NCI-H748 (cell line): Measurements from ENCODE around the gene SMAD7.

Experiments used
- DNase-seq: peaks from one replicate; lab custom pipeline; 2025; ENCODE audit not compliant: unreplicated experiment; lab: John Stamatoyannopoulos, UW

SMAD7 gene, protein sequence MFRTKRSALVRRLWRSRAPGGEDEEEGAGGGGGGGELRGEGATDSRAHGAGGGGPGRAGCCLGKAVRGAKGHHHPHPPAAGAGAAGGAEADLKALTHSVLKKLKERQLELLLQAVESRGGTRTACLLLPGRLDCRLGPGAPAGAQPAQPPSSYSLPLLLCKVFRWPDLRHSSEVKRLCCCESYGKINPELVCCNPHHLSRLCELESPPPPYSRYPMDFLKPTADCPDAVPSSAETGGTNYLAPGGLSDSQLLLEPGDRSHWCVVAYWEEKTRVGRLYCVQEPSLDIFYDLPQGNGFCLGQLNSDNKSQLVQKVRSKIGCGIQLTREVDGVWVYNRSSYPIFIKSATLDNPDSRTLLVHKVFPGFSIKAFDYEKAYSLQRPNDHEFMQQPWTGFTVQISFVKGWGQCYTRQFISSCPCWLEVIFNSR

DNA sequence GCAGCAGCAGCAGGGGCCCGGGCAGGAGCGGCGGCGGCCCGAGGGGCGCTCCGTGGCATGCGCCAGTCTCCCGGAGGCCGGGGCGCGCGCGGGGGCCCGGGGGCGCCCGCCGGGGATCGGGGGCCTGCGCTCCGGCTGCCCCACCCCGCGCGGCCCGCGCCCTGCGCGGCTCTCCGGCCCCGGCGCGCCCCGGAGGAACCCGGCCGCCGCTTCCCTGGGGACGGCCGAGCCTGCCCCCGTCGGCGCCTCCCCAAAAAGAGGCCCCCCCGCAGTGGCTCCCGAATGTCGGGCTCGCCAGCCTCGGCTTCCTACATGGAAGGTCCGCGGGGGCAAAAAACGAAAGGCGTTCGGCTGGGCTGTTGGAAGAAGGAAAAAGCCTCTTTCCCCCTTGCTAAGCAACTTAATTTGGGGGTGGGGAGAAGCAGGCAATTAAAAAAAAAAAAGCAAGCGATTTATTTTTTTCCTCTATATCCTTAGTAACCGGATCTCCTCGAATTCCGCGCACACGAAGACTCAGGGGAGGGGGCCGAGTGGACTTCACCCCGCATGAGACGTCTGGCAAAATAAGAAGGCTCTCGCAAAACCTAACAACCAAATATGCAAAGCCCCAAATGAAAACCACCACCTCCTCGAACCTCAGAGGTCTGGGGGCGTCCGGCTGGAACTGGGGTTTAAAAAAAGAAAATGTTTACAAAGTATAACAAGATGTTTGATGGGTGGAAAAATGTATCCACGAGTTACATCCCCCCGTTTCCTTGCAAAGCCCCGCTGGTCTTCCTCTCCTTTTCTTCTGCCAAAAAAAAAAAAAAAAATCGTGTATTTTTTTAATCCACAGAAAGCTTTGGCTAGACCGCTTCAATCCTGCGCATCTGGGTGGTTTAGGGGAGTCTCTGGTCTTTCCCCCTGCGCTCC is at the start of gene SMAD7:
TSS of gene SMAD7 (minus strand) at position 430 of the 912 bp plus-strand sequence. CDS start 541 bp downstream, outside the sequence.
- peak; percentile 42 for DNase-seq

DNA sequence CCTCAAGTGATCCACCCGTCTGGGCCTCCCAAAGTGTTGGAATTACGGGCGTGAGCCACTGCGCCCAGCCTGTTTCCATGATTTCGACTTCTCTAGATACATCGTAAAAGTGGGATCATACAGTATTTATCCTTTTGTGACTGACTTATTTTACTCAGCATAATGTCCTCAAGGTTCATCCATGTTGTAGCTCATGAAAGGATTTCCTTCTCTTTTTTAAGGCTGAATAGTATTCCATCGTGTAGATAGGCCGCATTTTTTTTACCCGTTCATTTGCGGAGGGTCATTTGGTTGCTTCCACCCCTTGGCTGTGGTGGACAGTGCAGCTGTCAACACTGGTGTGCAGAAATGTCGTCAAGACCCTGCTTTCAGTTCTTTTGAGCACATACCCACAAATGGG is 48.8 kb upstream of the SMAD7 start:
- DNase-seq = no peak

DNA sequence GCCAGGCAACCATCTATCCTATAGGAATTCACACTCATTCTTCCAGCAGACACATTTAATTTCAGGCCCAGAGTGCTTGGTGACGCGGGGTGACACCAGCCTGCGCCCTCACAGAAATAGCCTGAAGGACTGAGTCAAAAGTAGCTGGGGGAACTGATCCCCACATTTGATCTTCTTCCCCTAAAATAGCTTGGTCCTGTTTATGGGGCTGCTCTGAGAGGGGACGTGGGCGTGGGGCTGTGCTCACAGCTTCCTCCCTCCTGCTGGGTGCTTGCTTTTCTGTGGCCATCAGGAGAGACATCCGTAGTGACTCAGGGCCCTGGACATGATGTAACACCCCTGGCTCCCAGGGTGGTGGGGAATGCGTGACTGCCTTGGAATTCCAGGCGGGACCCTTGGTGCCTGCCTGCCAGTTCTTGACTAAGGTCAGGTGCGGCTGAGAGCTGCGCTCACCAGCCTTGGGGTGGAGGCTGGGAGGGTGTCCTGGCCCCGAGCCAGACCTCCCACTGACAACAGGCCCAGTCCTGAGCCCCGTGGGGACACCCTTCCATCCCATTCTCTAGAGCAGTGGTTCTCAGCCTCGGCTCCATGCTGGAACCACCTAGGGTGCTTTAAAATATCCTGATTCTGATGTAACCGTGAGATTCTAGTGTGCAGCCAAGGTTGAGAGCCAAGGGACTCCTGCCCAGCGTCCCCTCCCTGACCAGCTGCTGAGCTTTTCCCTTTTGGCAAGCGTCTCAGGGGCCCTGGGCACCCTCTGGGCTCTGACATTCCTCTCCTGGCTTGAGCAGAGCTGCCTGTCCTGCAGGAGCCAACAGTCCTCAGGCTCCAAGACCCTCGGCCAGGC is 47.4 kb upstream of the SMAD7 start:
- DNase-seq = peak; percentile 42

DNA sequence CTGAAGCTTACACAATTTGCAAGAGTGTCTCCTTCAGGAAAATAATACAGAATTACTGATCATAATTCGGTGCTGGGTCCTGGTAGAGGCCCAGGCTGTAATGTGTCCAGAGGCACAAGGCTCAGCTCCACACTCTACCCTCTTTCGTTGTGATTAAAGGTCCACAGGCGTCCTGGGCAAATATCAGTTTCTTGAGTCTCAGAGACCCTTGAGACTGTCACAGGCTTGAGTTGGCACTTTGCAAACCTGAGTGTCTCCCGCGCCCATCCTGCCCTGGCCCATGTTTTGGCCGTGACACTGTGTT is 46.9 kb upstream of the SMAD7 start:
- no peak for DNase-seq

DNA sequence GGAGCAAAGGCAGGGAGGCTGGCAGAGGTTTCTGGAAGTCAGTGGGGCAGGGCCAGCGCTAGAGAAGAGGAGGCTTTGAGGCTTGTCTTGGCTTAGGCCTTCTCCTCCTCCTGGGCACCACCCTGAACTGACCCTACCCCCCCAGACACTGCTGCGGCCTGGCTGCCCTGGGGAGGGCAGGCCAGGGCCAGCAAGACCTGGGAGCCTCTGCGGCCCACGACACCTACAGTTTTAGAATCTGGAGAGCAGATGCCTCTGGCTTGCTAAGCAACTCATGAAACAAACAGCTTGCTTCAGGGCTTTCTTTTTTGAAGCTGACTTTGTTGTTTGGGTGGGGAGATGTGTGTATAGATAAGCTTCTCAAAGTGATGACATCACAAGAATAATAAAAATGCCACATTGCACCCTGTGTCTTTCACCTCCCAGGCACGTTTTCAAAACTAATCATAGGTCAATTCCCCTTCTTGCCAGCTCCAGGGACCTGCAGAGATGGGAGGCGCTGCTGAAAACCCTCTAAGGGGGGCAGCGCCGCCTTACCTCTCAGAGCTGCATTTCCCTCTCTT is 46.2 kb upstream of the SMAD7 start:
- peak; percentile 19 for DNase-seq

DNA sequence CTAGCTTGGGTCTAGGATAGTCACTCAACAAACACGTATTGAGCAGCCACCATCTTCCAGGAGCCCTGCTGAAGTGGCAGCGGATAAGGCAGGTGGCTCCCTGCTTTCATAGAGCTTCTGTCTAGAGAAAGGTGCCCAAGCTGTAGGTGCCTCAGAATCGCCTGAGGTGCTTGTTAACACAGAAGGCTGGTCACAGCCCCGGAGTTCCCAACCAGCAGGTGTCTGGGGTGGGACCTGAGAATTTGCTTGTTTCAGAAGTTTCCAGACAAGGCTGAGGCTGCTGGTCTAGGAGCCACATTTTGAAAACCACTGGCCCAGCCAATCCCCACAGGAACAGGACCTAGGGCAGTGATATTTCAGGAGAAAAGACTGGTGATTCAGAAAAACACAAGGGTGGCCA is 45.3 kb upstream of the SMAD7 start:
- DNase-seq = no peak

DNA sequence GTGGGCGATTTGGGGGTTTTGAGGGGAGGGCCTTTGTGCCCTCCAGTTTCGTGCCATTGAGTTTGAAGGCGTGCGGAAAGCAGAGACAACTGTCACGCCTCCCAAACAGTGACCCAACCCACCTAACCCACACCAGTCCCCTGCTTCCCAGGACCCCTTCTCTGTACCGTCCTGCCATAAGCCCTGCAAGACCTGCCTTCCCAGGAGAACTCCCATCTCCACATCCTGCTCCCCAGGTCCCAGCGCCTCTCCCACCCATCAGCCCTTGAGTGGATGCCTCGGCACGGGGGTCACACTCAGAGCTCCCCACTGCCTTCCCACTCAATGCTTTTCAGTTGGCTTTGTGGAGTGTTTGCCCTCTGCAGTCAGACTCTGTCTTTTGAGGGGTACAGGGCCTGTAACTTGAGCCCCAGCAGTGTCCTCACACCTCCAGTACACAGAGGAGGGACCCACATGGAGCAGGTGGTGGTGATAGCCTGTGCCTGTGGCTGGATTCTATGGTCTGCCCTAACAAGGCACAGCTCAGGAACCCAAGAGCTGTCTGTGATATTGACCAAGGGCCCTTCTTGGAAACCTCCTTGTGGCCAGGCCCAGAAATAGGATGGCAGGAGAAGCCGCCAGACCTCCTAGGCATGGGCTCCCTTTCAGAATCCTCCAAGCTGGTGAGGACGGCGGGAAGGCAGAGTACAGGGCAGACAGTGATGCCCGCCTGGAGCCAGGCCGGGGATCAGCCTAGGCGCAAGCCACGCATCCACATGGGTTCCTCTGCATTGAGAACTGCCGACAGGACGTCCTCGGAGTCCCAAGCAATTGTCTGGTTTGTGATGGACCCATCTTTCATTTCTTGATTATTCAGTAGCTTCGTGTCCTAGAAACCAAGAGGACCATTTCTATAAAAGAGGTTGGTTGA is 44.4 kb upstream of the SMAD7 start:
- DNase-seq = no peak

DNA sequence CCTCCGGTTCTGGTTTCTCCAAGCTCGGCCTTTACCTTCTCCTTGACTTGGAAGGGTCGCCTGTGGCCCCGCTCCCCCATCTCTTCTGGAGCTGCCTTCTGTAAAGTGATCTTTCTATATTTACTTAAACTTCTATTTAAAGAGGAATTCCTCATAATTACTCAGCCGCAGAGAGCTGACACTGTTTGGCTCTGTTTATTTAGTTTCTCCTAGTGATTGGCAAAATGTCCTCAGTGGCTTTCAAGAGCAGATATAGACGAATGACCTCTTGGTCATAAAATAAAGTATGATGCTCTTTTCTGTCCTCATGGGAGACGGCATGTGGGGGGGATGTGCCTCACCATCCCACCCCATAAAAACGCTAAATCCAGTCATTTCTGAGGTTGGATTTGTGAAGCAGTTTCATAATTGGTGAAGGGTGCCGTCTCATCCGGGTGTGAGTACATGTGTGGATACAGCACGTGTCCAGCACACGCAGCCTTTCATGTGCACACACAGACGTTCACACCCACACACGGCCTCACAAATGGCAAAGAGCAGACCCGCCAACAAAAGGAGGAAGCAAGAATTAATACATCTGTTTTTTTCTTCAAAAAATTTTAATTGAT is 43.4 kb upstream of the SMAD7 start:
- peak; percentile 41 for DNase-seq

DNA sequence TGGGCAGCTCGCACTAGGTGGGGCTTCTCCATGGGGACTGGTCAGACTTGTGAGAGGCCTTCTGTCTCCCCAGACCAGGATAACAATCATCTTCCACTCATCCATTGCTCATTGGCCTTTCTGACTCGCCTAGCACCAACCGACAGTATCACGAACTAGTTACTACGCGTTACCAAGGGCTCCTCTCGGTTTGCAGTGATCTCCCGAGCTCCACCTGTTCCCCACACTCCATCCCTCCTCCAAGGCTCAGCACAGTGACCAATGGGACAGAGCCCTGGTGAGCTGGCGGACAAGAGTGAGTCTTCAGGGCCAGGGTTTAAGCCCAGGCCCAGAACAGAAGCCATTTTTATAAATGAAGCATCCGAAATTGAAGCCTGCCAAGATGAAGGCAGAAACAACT is 42.8 kb upstream of the SMAD7 start:
- no peak for DNase-seq

DNA sequence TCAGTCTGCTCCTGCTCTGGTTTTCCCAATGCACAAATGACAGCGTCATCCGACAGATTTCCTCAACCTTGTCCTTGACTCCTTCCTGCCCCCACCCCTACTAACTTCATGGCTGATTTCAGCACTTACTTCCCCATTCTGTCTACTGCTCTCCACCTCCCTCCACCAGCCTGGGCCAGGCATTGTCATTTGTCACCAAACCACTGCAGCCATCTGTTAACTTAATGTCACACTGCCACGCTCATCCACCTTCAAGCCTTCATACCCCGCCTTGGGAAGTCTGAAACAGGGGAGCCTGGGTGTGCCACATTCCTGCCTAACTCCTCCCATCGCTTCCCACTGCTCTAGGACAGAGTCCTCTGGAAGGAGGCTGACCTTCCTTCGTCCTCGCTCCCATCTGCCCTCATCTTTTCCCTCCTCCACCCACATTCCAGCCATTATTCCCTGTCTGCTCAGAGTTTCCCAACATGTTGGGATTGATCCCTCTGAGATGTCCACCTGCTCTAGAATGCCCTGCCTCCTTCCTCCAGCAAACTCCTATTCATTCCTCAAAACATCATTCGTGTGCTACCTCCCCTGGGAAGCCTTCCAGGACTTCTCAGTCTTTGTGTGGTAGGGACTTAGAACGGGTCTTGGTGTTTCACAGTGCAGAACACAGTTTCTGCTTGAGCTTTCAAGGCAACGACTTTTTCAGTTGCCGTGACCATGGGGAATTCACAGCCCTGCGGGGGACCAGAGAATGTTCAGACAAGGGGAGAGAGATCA is 42.2 kb upstream of the SMAD7 start:
- no peak for DNase-seq

DNA sequence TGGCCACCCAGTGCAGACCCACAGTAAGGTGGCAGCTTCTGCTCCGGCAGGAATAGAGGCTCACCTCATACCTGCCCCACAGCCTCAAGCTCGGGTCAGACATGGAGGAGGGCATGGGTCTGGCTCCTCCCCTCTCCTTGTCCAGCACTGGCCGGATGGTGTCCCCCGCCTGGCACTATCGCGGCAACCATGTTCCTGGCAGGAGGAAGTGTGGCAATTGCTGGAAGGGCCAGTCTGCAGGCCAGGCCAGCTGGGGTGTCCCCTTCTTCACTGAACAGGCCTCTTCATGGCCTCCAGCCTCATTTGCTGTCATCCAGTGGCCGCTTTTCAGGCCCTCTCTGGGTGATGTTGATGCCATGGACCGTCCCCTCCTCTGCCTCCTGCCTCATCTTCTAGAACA is 41.4 kb upstream of the SMAD7 start:
- no peak for DNase-seq

DNA sequence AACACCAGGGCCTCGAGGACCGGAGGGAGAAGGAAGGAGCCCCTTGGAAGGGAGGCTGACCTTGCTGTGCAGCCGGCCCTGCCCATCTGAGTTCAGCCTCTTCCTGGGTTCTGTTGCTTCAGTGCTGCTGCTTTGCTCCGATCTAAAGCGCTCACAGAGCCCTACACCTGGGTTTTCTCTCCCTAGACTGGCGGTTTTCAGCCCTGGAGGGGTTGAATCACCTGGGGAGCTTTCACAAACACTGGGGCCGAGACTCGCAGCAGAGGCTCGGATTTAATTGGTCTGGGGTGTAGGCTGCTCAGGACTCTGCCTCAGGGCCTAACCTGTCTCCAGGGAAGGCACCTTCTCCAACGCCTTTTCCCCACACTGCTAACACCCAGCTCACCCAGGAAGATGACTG is 40.9 kb upstream of the SMAD7 start:
- DNase-seq = no peak

DNA sequence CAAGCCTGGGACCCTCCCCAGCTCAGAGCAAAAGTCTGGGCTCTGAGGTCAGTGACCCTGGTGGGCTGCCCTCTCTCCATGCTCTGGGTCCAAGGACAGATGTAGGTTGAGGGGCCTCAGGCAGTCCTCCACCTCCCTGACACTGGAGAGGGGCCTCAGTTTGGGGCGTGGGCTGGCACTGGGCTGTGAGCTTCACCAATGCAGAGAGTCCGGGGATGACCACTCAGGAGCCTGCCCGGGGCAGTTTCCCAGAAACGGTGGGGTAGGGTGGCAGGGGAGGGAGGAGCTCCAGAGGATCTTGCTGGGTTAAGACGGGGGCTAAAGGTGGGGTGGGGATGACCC is 40.5 kb upstream of the SMAD7 start:
- no peak for DNase-seq

DNA sequence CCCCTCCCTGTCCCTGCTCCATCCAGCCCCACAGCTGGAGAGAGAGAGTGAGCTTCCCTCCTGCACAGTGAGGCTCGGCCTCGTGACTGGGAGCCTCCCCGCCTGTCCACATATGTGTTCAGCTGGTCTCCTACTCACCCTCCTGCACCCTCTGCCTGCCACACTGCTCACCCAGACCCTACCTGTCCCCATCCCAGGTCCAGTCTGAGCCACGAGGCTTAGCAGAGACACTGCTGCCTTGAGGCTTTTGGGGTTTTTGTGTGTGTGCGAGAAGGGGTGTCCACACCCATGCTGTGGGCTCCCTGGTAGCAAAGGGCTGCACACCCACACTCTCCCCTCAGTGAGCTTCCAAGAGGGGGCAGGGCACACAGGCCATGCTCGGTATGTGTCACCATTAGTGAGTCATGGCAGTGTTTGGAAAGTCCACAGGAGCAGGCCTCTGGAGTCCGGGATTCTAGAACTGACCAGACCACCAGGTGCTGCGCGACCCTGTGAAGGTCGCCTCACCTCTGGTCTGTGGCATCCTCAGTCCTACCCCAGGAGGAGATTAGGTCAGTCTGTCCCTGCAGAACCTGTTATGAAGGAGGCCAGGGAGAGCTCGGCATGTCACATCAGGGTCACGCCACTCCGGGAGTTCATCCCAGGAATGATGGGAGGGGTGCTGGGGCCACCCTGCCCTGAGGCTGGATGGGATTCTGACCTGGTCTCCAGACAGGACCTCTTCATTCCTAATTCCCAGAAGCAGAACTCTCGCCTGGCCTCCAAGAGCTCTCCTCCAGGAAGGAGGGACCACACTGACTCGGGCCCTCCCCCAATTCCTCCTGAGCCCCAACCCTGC is 39.9 kb upstream of the SMAD7 start:
- no peak for DNase-seq

DNA sequence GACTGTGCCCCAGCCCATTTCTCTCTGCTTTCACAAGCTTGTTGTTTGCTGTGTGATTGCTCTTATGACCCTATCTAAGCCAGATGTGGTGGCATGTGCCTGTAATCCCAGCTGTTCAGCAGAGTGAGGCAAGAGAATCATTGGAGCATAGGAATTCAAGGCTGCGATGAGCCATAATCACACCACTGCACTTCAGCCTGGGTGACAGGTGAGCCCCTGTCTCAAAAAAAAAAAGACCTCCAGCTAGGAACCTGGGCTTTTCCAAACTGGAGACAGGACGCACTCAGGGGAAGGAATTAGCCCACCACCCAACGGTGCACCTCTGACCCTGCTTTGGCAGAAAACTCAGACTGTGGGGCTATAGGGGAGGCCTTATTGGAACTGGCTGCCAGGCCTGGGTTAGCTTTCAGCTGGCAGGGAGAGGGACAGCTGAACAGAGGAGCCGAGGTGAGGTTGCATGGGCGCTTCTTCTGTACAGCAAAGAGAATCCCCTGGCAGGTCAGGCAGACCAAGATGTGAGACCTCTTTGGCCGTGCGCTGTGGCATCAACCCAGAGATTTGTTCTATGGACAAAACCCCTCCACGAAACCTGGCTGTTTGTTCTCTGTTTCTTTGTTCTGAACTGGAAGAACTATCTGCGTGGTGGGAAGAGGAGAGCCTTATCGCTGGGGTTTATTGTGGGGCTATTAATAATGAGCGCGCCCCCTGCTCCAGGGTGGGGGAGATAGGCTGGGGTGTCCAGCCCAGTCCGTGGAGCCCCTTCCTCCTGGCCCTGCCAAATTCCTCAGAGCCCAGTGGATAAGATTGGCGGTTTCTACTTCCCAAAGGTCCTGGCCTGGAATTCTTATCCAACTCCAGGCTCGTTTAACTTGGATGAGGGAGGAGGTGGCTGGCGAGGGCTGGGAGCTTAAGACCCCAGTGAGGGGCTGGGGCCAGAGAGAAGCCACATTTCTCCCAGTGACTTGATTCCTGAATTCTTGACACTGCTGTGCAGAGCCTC is 38.8 kb upstream of the SMAD7 start:
- no peak for DNase-seq

DNA sequence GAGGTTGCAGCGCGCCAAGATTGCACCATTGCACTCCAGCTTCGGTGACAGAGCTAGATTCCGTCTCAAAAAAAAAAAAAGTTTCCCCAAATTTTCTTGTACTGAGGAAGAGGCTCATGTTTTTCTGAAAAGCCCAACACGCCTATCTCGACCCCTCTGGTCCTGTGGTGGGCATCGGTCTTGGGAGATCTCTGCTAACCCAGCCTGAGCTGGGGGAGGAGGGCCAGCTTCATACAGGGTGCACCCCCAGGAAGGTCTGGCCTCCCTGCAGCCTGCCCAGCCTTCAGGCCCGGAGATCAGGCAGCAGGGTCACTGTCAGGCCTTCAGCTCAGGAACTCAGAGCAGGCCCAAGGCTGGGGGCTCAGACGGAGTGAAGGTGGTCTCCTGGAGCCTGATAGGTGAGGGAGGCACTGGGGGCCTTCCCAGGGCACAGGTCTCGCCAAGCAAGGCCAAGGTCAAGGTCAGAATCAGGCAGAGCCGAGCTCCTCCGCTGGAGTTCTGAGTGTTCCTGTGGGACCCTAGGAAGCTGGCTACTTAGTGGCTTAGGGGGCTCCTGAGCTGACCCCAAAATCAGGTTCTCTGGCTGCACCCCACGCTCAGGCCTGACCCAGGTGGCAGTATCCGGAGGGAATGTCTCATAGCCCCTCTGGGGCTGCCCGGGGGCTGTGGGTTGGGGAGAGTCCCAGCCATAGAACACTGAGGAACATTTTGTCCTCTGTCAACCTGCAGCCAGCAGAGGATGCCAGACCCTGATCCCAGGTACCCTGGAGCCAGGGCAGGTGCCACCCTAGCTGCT is 37.9 kb upstream of the SMAD7 start:
- no peak for DNase-seq
